ENCODE data around the gene BMI1. TPM values are rescaled to one million over a fixed set of nuclear protein-coding genes. Genes with fewer than 3 reads are reported as not detected.

The BMI1 gene
- total RNA-seq, 6 experiments from 2014 or later: 34.8 to 51.1 (median 42.3) TPM

DNA sequence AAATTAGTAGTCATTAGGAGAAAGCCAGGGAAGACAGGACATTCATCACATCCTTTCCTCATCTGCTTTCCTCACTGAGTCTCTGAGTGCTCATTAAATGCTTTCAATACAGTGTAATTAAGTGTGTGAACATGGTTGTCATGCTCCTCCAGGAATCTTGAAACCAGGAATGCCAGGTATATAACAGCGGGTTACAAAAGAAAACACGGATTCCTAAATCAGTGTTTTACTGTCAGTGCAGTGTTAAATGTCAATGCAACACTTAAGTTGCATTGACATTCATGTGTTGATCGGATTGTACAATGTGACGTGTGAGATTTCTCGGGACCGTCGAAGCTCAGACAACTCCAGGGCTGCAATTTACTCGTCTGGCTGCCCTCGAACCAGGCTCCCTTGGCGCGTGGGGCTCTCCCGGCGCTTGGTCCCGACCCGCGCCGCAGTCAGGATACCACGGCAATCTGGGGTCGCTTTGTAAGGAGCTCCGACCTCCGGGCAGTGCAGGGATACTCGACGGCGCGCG lies 23.9 kb downstream of the BMI1 start:
- TF ChIP-seq, protein P1, sequence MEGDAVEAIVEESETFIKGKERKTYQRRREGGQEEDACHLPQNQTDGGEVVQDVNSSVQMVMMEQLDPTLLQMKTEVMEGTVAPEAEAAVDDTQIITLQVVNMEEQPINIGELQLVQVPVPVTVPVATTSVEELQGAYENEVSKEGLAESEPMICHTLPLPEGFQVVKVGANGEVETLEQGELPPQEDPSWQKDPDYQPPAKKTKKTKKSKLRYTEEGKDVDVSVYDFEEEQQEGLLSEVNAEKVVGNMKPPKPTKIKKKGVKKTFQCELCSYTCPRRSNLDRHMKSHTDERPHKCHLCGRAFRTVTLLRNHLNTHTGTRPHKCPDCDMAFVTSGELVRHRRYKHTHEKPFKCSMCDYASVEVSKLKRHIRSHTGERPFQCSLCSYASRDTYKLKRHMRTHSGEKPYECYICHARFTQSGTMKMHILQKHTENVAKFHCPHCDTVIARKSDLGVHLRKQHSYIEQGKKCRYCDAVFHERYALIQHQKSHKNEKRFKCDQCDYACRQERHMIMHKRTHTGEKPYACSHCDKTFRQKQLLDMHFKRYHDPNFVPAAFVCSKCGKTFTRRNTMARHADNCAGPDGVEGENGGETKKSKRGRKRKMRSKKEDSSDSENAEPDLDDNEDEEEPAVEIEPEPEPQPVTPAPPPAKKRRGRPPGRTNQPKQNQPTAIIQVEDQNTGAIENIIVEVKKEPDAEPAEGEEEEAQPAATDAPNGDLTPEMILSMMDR (IDR thresholded peaks at IDR 0.05): no peak
- no peak overlapping the region for H3K4me3 Mint-ChIP-seq
- peaks cover 14% of the 10 kb centered on the region; the same call in 1 of the 2 replicates for H3K36me3 Mint-ChIP-seq (ENCODE audit: low read depth)
- H3K4me1 Mint-ChIP-seq (ENCODE audit: low read depth): peaks cover 14% of the 10 kb centered on the region
- DNase-seq: no peak
- H3K27me3 Mint-ChIP-seq (ENCODE audit: insufficient read depth): peaks cover 45% of the 10 kb centered on the region
- H3K9me3 Mint-ChIP-seq: peaks cover 4% of the 10 kb centered on the region; the same call in 1 of the 2 replicates
- no peak overlapping the region for H3K27ac Mint-ChIP-seq

DNA sequence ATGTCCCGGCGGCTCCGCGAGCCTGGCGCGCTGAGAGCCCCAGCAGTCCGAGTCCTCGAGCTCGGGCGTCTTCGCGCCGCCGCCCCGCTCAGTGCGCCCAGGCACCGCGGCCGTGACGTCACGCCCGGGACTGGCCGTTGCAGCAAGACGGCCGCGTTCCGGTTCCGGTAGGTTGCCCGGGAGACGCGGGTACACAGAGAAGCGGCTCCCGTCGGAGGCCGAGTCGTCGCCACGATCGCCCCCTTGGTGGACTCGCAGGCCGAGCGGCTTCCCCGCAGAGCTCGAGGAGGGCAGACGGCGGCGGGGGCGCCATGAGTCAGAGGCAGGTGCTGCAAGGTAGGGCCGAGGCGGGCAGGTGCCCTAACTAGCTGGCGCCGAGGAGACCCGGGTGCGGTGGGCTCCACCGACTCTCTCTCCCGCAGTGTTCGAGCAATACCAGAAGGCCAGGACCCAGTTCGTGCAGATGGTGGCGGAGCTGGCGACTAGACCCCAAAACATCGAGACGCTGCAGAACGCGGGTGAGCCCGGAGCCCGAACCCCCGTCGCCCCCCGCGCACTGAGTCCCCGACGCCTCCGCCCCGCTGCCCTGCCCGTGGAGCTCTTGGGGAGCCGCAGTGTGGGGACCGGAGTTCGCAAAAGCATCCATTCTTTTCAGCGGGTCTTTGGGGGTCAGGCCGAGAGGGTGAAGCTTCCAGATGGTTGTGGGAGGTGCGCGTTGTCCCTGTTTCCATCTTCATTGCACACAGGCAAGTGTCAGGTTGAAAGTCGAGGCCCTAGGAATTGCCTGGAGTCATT lies 24.6 kb downstream of the BMI1 start, which contains the start of gene SPAG6:
Gene SPAG6, plus strand, starts transcription at position 196 of the 795 bp plus-strand sequence. Its CDS starts 116 bp downstream, at position 312.
- DNase-seq: no peak
- Mint-ChIP-seq H3K9me3 (peaks cover 4% of the 10 kb centered on the region; the same call in 1 of the 2 replicates), H3K4me1 (ENCODE audit: low read depth) (peaks cover 10% of the 10 kb centered on the region), H3K27me3 (ENCODE audit: insufficient read depth) (peaks cover 45% of the 10 kb centered on the region), H3K4me3 (no peak within 1 kb of the TSS), H3K27ac (no peak within 1 kb of the TSS), H3K36me3 (ENCODE audit: low read depth) (peaks cover 14% of the 10 kb centered on the region; the same call in 1 of the 2 replicates)
- TF ChIP-seq, protein P1 (IDR thresholded peaks at IDR 0.05): no peak

DNA sequence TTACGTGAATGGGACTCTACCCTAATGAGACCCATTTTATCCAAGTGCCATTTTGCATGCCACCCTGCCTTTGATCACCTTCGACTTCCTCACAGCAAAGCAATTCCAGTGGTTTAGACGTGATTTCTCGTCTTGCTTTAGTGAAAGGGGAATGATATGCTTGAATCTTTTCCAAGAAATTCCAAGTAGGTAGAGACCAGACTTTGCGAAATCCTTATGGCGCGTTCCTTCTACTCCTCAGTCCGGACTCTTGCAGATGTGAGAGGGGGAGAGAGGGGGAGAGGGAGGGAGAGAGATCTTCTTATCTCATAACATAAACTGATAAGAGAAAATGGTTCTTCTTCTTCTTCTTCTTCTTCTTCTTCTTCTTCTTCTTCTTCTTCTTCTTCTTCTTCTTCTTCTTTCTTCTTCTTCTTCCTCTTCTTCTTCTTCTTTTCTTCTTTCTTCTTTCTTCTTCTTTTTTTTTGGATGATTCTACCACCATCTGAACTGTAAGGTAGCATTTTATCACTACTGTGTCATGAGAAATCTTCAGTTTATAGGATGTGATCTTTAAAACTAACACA lies 25.3 kb downstream of the BMI1 start:
- peaks cover 4% of the 10 kb centered on the region; the same call in 1 of the 2 replicates for H3K9me3 Mint-ChIP-seq
- H3K27me3 Mint-ChIP-seq (ENCODE audit: insufficient read depth): peaks cover 48% of the 10 kb centered on the region
- H3K27ac Mint-ChIP-seq: no peak overlapping the region
- DNase-seq: no peak
- H3K4me1 Mint-ChIP-seq (ENCODE audit: low read depth): peaks cover 9% of the 10 kb centered on the region
- H3K4me3 Mint-ChIP-seq: no peak overlapping the region
- H3K36me3 Mint-ChIP-seq (ENCODE audit: low read depth): peaks cover 14% of the 10 kb centered on the region; the same call in 1 of the 2 replicates
- TF ChIP-seq, protein P1 (IDR thresholded peaks at IDR 0.05): no peak

DNA sequence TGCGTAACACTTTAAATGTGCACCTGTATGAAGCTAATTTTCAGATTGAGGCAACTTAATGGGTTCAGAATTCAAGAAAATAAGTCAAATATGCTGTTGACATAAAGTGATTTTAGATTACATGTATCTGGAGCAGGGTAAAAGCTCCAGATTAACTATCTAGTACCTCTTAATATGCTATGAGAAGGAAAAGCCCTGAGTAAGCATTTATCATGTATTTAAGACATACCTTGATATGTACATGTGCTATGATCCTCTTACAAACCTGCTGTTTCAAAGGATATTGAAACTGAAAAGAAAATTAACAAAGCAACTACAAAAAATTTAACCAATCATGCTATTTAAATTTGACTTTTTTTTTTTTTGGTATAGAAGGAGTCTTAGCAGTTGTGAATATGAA lies 28.9 kb downstream of the BMI1 start:
- TF ChIP-seq, protein P1 (IDR thresholded peaks at IDR 0.05): no peak

DNA sequence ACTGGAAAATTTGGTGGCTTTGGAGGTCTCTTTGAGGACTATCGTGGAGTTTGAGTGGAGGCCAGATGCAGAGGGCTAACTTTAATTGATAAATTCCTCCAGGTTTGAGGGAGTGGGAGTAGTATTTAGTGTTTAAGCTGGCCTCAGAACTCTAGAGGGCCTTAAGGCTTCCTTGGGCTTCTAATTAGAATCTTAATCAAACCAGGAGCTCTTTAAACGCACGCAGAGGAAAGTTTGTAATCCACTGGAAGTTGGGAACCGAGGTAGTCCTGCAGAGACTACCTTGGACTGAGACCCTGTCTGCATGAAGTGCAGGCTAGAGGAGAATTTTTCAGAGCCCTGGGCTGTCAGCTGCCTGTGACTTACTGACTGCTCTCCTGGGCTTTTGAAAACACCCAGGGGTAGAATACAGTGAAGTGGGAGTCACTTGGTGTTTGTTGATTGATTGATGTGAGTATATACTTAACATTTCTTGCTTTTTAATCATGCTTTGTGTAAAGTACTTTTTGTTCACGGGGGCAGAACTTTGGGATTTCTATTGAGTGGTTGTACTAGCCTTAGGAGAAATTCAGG lies 30.3 kb downstream of the BMI1 start:
- no peaks in the 10 kb centered on the region for H3K9me3 Mint-ChIP-seq
- H3K27ac Mint-ChIP-seq: no peak overlapping the region
- peaks cover 18% of the 10 kb centered on the region for H3K27me3 Mint-ChIP-seq (ENCODE audit: insufficient read depth)
- no peak overlapping the region for H3K4me3 Mint-ChIP-seq
- 0 out of 2 replicates have a peak, but pooled peaks cover 4% of the 10 kb centered on the region for H3K36me3 Mint-ChIP-seq (ENCODE audit: low read depth)
- no peaks in the 10 kb centered on the region for H3K4me1 Mint-ChIP-seq (ENCODE audit: low read depth)
- TF ChIP-seq, protein P1 (IDR thresholded peaks at IDR 0.05): no peak
- no peak for DNase-seq

More for the DNA sequence above, 28.9 kb downstream of the BMI1 start:
- Mint-ChIP-seq H3K4me3 (no peak overlapping the region), H3K4me1 (ENCODE audit: low read depth) (no peaks in the 10 kb centered on the region), H3K9me3 (peaks cover 2% of the 10 kb centered on the region; the same call in 1 of the 2 replicates), H3K27ac (no peak overlapping the region), H3K27me3 (ENCODE audit: insufficient read depth) (peaks cover 27% of the 10 kb centered on the region), H3K36me3 (ENCODE audit: low read depth) (peaks cover 12% of the 10 kb centered on the region; the same call in 1 of the 2 replicates)
- no peak for DNase-seq

Measured in HFFc6 (cell line).